NOMO-1 treated with dmso at 0.1 percent for 144 hours (cell line): Measurements from ENCODE around the gene ZNF587.
"Not testable (repeated sequence)": the region's sequence is repeated elsewhere in the genome, so short reads cannot be mapped to it uniquely, and the experiment has no call there.

ENCODE experiments used
- DNase-seq: peaks from one replicate; lab custom pipeline; 2025; ENCODE audit not compliant: unreplicated experiment; lab: John Stamatoyannopoulos, UW

Gene ZNF587

DNA sequence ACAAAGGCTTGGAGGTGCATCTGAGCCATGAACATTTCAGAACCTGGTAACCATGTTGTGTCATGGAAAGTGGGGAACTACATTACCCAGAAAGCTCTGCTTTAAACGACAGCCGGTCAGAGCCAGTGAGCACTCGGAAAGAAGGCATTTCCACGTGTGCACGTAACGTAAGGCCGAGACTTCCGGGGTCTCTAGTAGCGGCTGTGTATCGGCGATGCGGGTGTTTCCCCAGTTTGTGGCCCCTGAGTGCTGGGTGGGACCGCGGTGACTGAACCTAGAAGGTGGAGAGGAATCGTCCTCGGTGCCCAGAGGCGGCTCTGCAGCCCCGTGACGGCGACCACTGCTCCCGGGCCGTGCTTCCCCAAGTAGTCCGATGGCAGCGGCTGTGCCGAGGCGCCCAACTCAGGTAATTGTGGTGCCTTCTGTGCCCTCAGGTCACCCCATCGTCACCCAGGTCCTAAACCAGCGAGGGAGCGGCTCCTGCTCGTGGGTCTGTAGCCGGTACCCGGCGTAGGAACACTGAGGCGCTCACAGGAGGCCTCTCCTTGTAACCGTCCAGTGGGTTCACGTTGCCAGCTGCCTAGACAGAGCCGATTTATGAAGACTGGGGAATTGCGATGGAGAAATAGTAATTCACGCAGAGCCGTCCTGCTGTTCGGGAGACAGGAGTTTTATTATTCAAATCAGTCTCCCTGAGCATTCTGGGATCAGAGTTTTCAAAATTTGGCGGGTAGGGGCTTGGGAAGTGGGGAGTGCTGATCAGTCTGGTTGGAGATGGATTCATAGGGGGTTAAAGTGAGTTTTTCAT, at the start of gene ZNF587:
Gene ZNF587 (plus strand): TSS at position 194 of the 808 bp plus-strand sequence. CDS start 180 bp downstream, at position 374.
- DNase-seq, result peak; percentile 76

DNA sequence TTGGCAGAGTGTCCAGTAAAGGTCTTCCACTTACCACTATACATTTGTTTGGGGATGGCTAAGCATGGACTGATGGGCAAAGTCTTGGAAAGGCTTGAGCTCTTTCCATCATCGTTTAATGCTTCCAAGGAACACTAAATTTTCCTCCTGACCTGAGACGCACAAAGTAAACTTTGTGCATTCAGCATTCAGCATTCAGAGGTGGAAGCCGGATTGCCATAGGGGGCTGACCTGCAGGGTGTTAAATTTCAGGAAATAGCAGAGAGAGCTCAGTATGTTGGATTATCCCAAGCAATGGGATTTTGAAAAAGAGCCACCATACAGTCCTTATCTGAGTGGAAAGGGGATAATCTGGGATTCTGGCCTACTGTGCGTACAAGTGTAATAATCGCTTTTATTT, 49.0 kb upstream of the ZNF587 start:
- DNase-seq, result no peak

DNA sequence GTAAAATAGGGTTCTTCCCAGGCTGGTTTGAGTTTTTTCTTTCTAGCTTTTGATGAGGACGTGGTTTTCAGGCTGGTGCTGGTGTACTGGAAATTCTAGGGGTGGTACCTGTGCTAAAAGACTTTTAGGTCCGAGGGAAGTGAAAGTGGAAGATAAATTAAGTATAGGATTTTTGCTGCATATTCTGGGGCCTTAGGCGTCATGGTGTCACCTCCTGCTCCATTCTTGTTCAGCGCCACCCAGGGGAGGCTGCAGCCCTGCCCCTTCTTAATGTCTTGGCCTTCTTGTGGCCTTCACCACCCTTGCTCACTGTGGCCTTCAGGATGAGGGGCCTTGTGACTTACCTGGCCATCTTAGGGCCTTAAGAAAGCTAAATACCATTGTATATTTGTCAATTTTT, 47.4 kb upstream of the ZNF587 start:
- DNase-seq, result peak; percentile 8

DNA sequence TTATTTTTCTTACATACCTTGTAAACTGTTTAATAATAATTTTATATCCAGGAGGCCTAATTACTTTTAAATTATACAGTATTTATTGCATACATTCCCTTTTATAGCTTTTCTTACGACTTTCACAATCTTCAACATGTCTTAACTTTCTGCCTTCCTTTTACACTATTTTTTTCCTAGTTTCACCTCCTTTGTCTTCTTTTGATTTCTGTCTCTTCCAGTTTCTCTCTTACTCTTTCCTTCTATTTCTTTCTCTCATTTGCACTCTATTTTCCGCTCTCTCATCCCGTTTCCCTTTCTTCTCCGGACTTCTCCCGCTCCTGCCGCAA, 46.4 kb upstream of the ZNF587 start:
- DNase-seq, result no peak

DNA sequence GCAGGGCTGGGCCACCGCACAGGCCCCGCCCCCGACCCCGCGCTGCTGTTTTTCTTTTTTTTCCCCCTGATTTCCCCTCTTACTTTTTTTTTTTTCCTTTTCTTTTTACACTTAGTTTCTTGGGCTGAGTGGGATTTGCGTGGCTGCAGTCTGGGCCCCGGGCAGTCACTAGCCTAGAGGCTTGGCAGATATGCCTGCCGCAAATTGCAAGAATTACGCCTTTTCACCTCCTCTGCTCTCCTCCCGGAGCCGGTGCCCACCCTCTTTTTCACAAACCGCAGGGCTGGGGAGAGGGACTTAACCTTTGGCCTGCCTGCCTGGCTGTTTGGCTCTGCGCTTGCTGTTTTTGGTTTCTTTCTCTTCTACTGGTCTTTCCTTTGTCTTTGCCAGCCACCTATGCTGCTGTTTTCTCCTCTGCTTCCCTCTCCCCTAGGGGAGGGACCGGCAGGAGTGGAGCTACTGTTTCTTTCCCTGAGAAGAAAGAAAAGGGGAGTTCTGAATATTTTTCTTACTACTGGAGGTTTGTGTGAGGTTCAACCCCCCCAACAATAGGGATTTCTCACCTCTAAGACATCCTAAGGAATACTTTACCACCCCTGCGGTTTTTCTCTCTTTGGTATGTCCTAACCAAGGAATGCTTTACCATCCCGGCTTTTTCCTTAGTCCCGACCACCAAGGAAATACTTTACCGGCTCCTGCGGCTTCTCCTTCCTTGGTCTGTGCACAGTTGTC, 45.9 kb upstream of the ZNF587 start:
- DNase-seq, result no peak

DNA sequence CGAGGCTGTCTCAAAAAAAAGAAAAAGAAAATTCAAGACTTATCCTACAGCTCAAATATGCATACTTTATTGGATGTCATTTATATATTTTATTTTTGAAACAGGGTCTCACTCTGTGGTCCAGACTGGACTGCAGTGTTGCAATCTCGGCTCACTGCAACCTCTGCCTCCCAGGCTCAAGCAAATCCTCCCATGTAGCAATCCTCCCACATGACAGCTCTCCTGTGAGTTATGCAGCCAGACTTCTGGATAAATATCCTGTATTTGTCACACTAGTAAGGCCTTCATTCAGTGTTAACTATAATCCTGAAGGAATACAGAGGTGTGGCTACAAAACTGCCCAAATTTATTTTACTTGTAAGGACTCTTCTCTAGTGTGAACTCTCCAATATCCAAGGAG, 42.1 kb upstream of the ZNF587 start:
- DNase-seq, result no peak

DNA sequence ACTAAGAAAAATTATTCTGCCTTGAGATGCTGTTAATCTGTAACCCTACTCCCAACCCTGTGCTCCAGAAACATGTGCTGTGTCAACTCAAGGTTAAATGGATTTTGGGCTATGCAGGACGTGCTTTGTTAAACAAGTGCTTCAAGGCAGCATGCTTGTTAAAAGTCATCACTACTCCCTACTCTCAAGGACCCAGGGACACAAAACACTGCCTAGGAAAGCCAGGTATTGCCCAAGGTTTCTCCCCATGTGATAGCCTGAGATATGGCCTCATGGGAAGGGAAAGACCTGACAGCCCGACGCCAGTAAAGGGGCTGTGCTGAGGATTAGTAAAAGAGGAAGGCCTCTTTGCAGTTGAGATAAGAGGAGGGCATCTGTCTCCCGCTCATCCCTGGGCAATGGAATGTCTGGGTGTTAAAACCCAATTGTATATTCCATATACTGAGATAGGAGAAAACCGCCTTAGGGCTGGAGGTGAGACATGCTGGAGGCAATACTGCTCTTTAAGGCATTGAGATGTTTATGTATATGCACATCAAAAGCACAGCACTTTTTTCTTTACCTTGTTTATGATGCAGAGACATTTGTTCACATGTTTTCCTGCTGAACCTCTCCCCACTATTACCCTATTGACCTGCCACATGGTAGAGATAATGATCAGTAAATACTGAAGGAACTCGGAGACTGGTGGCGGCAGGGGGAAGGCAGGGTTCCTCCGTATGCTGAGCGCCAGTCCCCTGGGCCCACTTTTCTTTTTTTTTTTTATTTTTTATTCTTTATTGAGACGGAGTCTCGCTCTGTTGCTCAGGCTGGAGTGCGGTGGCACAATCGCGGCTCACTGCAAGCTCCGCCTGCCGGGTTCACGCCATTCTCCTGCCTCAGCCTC, 39.0 kb upstream of the ZNF587 start:
- DNase-seq, result not testable (repeated sequence)

DNA sequence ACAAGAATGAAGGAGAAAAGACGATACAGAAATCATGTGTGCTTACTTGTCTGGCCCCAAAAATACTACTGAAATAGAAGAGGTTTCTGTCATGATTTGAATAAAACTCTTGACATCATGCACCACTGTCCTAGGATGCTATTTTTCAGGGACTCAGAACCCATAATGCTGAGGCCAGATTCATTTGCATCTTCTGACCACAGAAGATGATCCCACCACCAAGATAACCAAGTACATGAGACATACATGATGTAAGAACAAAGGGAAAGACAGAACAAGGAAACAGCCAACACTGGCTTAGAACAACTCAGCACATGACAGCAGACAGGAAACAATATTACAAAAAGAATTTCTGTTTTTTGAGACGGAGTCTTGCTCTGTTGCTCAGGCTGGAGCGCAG, 37.4 kb upstream of the ZNF587 start:
- DNase-seq, result no peak

DNA sequence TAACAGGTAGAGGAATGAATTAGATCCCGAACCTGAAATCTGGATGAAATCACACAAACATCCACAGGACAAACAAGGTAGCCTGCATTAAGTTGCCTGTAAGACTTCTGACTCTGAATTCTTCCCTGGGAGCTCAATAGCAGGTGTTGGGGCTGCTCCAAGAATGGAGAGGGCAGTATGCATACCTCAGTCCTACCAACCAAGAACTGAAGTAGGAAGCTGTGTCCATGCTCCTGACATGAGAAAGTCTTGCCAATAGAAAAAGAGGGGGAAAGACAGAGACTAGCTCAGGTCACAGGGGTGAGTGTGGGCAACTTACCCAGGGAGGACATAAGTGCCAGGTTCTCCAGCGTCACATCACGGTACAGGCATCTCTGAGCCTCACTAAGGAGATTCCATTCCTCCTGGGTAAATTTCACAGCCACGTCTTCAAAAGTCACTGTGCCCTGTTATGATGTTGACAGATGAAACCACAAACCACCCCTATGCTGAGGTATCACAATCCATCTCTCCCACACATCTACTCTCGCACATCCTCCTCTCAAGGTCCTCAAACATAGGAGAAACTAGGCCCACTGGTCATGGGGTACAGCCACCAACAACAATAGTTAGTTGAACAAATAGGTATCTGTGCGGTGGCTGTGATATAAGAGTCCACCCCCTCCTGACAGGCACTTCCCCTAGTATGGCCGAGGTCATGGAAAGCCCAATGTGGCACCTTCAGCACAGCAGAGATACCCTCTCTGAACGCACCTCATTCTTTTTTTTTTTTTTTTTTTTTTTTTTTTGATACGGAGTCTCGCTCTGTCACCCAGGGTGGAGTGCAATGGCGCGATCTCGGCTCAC, 36.5 kb upstream of the ZNF587 start:
- DNase-seq, result not testable (repeated sequence)

DNA sequence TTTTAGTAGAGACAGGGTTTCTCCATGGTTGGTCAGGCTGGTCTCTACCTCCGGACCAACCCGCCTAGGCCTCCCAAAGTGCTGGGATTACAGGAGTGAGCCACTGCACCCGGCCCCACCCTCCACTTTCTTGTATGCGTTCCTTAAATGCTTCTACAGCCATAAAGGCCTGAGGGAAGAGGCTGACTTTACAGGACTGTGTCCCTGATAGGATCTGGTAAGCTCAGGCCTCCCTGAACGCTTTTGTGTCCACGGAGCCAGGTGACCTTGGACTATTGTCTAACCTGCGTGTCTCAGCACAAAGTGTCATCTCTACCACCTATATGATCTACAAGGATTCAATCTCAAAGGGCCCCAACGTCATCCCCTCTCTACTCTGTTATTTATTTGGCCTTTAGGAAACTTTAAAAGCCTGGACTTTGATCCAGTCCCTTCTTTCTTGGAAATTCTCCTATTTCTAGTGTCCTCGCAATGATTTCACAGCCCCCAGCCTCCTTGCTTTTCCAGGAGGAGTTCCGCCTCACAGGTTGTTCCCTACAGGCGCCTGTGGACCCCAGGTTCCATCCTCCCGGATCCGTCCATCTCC, 35.6 kb upstream of the ZNF587 start:
- DNase-seq, result no peak

DNA sequence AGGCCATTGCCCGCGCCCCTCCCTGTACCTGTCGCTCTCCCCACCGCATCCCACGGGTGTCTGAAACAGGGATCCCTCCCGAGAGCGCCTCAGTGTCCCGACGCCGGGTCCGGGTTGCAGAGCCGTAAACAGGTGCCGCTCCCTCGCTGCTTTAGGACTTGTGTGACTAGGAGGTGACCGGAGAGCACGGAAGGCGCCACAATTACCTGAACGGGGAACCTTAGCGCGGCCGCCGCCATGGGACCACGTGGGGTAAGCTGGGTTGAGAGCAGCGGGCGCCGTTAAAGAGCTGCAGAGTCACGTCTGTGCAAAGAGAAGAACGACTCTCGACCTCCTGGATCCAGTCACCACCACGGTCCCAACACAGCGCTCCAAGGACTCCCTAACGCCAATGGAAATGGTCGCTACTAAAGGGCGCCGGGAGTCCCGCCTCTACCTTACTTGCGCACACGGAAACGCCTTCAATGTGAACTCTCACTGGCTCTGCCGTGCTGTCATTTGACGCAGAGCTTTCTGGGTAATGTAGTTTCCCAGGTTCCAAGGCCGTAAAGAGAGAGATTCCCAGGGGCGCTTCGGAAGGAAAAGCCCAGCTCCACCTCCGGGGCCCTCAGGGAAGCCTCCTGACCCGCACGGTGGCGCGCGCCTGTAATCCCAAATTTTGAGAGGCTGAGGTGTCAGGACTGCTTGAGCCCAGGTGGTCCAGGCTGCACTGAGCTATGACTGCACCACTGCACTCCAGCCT, 35.0 kb upstream of the ZNF587 start, which contains the start of gene ZNF552:
Gene ZNF552 (minus strand): TSS at position 409 of the 742 bp plus-strand sequence. CDS start 170 bp downstream, at position 239.
- peak; percentile 95 for DNase-seq

DNA sequence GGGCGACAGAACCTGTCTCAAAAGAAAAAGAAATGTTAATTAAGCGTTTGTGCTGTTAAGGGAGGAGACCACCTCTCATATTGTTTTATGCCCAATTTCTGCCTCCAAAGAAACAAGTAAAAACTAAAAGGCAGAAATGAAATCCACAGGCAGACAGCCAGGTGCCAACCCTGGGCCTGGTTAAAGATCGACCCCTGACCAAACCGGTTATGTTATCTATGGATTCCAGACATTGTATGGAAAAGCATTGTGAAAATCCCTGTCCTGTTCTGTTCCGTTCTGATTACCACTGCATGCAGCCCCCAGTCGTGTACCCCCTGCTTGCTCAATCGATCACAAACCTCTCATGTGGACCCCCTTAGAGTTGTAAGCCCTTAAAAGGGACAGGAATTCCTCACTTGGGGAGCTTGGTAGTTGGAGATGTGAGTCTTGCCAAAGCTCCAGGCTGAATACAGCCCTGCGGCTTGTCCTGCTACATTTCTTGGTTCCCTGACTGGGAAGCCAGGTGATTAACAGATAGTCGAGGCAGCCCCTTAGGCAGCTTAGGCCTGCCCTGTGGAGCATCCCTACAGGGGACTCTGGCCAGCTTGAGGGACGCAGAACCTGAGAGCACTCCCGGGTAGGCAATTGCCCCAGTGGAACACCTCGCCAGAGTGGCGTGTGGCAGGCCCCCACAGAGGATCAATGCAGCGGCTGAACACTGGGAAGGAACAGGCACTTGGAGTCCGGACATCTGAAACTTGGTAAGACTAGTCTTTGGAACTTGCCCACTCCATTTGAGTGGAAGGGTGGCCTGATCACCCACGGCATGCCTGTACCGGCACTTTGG, 34.2 kb upstream of the ZNF587 start:
- DNase-seq, result no peak

DNA sequence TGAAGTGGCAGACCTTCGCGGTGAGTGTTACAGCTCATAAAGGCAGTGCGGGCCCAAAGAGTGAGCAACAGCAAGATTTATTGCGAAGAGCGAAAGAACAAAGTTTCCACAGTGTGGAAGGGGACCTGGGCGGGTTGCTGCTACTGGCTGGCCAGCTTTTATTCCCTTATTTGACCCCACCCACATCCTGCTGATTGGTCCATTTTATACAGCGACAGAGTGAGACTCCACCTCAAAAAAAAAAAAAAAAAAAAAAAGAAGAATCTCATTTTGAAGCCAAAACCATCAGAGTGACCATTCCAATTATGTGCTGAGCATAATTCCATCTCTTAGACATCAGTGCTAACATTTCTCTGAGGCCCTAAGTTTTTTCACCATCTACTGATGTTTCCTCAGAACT, 33.0 kb upstream of the ZNF587 start:
- DNase-seq, result no peak

DNA sequence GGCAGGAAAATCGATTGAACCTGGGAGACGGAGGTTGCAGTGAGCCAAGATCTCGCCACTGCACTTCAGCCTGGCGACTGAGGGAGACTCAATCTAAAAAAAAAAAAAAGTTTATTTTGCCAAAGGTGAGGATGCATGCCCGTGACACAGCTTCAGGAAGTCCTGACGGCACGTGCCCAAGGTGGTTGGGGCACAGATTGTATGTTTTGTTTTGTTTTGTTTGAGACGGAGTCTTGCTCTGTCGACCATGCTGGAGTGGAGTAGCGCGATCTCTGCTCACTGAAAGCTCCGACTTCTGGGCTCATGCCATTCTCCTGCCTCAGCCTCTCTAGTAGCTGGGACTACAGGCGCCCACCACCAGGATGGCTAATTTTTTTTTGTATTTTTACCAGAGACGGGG, 31.7 kb upstream of the ZNF587 start:
- DNase-seq, result no peak

DNA sequence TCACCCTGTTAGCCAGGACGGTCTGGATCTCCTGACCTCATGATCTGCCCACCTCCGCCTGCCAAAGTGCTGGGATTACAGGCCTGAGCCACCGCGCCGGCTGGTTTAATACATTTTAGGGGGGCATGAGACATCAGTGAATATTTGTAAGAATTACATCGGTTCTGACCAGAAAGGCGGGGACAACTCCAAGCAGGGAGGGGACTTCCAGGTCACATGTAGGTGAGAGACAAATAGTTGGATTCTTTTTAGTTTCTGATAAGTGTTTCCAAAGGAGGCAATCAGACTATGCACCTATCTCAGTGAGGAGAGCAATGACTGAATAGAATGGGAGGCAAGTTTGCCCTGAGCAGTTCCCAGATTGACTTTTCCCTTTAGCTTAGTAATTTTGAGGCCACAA, 31.3 kb upstream of the ZNF587 start:
- no peak for DNase-seq

DNA sequence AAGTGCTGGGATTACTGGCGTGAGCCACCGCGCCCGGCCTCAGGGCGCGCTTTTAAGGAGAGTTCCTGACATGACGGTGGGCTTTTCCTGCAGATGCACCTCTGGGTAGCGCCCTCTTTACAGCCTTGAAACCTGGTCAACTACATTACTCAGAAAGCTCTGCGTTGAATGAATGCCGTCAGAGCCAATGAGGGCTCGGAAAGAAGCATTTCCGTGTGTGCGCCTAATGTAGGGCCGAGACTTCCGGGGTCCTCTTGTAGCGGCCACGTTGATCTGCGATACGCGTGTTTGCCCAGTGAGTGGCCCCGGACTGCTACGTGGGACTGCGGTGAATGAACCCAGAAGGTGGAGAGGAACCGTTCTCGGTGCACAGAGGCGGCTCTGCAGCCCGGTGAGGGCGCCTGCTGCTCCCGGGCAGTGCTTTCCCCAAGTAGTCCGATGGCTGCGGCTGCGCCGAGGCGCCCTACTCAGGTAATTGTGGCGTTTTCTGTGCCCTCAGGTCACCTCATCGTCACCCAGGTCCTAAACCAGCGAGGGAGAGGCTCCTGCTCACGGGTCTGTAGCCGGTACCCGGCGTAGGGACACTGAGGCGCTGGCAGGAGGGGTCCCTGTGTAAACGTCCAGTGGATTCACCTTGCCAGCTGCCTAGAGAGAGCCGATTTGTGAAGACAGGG, 30.0 kb upstream of the ZNF587 start:
- peak; percentile 81 for DNase-seq

DNA sequence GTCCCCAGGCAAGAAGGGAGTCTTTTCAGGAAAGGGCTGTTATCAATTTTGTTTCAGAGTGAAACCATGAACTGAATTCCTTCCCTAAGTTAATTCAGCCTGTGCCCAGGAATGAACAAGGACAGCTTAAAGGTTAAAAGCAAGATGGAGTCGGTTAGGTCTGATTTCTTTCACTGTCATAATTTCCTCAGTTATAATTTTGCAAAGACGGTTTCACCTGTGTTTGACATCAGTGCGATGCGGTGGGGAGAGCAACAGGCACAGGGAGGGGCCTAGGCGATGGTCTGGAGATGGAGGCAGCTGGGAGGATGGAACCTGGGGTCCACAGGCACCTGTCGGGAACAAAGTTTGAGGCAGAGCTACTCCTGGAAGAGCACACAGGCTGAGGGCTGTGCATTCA, 29.1 kb upstream of the ZNF587 start:
- DNase-seq, result no peak

DNA sequence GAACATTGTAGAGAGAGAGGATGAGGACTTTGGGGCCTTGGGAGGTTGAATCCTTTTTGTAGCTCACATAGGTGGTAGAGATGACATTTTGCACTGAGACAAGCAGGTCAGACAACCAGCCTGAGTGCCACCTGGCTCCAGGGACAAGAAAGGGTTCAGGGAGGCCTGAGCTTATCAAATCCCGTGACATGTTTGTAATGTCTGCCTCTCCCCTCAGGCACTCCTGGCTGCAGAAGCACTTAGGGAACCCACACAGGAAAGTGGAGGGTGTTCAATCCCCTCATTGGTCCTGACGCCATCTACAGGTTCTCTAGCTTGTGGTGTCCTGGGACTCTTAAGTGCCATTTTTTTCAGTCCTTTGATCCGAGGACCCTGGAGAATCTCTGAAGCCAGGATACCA, 28.6 kb upstream of the ZNF587 start:
- not testable (repeated sequence) for DNase-seq
